H1 (cell line): ENCODE data around the gene MKX. TPM values are rescaled to one million over a fixed set of nuclear protein-coding genes. Genes with fewer than 3 reads are reported as not detected.

Experiments
- JUND ChIP-seq: IDR thresholded peaks from 2 replicates; pipeline ENCODE4 v1.6.1; 2011; ENCODE audit warnings: mild to moderate bottlenecking, improper control_type of control experiment, low read length
- NANOG ChIP-seq: IDR thresholded peaks from 2 replicates; pipeline ENCODE4 v1.6.1; 2011; ENCODE audit warnings: low read length, low read depth, mild to moderate bottlenecking, inconsistent platforms; ENCODE audit not compliant: insufficient read depth, poor library complexity, severe bottlenecking
- RFX5 ChIP-seq: IDR thresholded peaks from 2 replicates; pipeline ENCODE4 v1.6.1; 2011; ENCODE audit warnings: low read depth, low read length, improper control_type of control experiment, borderline replicate concordance
- RNF2 ChIP-seq: fragments of 200-900, 300-1000 bp; sonication (generic); IDR thresholded peaks from 2 replicates; pipeline ENCODE4 v1.7.1; 2016; ENCODE audit warnings: borderline replicate concordance, low read depth, mild to moderate bottlenecking, antibody characterized with exemption, low read length; ENCODE audit not compliant: poor library complexity, severe bottlenecking; ENCODE audit errors: missing control alignments
- SAP30 ChIP-seq: fragments of 300-600 bp; sonication (generic); IDR thresholded peaks from 2 replicates; pipeline ENCODE4 v1.7.1; 2012; ENCODE audit warnings: low read length, moderate library complexity, mild to moderate bottlenecking, inconsistent platforms; ENCODE audit not compliant: insufficient read depth, insufficient replicate concordance
- SP2 ChIP-seq: IDR thresholded peaks from 2 replicates; pipeline ENCODE4 v1.6.1; 2012; ENCODE audit warnings: mild to moderate bottlenecking, low read length, inconsistent platforms
- polyA plus RNA-seq, 7 experiments: library from polyadenylated mRNA; depleted of rRNA in 3 of 7; stranded (reverse) in 5 of 7; unstranded in 2 of 7; fragments of >200 nt in 5 of 7; fragments of 200-250 nt in 2 of 7; gene quantifications; 1 replicate in 5 of 7; 2 replicates in 1 of 7; 4 replicates in 1 of 7; pipeline versions ENCODE4 v1.2.1 to v1.2.3, GENCODE V29; 2011 to 2013; ENCODE audit warnings: missing spikeins in 2 of 7, mixed read lengths in 2 of 7
- total RNA-seq: library from RNA; stranded (reverse); fragmentation: NEBNext Ultra II Directional; extraction: Animal tissue kit (Norgen Biotek cat#: 25700); gene quantifications from 2 replicates; pipeline ENCODE4 v1.2.1, GENCODE V29; 2021
- TF ChIP-seq, protein P1 (sequence below): IDR thresholded peaks from 2 replicates; pipeline ENCODE4 v1.6.1; 2011; ENCODE audit warnings: low read depth, mild to moderate bottlenecking, low read length; ENCODE audit not compliant: insufficient read depth

MKX gene
- total and polyA plus RNA-seq, 2 of the 8 experiments (the other 6 are each of a cell fraction or from before 2014, with no cell fraction given): 0.21 to 1.3 TPM

DNA sequence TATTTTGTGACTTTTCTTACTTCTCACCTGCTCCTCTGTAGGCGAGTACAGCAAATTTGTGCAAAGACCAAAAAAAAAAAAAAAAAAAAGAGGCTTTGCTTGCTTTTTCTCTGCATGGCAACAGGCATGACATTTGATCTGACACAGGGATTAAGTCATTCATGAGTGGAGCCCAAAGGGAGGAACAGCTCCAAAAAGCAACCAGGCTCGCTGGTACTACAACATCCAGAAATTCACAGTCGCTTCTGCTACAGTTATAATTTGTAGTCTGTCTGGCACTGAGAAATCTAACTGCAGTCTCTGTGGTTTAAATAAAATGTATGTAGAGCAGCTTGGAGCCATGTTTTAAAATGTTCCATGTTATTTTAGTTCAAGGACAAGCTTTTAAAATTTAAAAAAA, 31.7 kb downstream of the MKX start (continued):
- TF ChIP-seq RFX5 (no peak), RNF2 (no peak), SP2 (no peak), SAP30 (no peak), NANOG (no peak), JUND (no peak)
- TF ChIP-seq, protein P1, sequence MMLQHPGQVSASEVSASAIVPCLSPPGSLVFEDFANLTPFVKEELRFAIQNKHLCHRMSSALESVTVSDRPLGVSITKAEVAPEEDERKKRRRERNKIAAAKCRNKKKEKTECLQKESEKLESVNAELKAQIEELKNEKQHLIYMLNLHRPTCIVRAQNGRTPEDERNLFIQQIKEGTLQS: no peak
